G401.6 (cell line): ENCODE results near the gene DOLPP1.

ENCODE experiments used
- FAIRE-seq: peaks from 2 replicates; lab custom pipeline; 2012; peaks lifted over from hg19 to GRCh38; lab: Jason Lieb, UNC

The DOLPP1 gene

DNA sequence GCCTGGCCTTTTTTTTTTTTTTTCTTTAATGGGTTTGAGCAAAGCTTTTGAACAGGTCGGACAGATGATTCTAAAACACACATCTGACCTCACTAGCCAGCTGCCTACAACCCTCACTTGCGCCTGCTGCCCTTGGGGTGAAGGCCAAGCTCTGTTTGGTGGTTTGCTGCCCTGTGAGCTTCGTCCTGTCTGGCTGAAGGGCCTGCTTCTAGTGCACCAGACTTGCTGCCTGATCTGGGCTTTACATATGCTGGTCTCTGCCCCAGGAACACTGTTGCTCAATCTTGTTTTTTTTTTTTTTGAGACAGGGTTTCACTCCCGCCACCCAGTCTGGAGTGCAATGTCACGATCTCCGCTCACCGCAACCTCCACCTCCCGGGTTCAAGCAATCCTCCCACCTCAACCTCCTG, 16.4 kb upstream of the DOLPP1 start:
- no peak for FAIRE-seq

DNA sequence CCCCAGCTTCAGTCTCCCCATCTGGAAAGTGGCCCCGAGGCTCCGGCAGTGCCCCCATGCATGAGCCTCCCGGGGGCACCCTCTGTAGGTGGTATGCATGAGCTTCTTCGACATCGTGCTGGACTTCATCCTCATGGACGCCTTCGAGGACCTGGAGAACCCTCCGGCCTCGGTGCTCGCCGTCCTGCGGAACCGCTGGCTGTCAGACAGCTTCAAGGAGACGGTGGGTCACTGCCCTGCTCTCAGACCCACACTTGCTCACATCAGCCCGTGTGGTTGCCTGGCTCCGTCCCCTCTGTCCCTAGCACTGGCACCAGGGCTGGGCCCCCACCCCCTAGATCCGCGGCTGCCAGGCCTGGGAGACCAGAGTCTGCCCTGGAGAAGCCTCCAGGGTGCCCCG, 12.8 kb upstream of the DOLPP1 start:
- no peak for FAIRE-seq

GRCh38 chr9:129068990-129069861, 11.7 kb upstream of the DOLPP1 start:
- FAIRE-seq = no peak

- FAIRE-seq = no peak
Measured at GRCh38 chr9:129069862-129070641, 10.9 kb upstream of the DOLPP1 start.

DNA sequence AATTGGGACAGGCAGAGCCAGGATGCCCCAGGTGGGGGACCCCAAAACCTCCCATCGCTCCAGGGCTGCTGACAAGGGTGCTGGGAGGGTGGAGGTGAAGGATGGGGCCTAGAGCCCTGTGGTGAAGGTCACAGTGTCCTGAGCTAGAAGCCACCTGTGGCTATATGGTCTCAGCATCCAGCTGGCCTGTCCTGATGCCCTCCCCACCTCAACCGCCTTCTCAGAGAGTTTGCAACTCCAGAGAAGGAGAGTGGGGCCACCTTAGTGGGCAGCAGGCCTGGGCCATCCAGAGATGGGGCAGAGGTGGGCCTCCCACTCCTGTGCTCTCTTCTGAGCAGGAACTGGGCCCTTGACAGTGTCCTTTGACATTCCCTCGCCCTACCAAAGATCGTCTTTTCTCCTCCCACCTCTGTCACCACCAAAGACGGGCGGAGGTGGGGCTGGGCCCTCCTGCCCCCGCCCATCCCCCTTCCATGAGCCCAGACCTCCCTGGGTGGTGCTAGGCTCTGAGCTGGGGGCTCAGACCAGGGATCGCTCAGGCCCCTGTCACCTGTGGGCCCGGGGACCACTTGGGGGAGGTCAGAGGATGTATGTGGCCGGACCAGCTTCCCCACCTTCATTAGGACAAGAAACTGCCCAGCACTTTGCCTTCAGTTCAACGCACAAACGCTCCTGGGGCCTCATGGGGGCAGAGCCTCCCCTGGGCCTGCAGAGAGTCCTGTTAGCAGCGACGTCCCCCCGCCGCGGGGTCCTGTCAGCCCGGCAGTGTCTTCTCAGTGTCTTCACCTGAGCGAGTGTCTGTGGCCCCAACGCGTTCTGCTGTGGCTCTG, 10.0 kb upstream of the DOLPP1 start:
- no peak for FAIRE-seq

- no peak for FAIRE-seq
Measured at GRCh38 chr9:129071526-129072126, 9.3 kb upstream of the DOLPP1 start.

GRCh38 chr9:129072171-129072570, 8.7 kb upstream of the DOLPP1 start:
- no peak for FAIRE-seq

DNA sequence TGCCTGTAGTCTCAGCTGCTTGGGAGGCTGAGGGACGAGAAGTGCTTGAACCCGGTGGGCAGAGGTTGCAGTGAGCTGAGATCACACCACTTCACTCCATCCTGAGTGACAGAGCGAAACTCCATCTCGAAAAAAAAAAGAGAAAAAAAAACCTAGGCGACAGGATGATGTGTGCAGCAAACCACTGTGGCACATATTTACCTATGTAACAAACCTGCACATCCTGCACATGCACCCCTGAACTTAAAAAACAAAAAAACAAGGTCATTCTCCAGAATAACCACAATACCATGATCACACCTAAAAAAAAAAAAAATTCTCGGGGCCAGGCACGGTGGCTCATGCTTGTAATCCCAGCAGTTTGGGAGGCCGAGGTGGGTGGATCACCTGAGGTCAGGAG, 7.5 kb upstream of the DOLPP1 start:
- no peak for FAIRE-seq

DNA sequence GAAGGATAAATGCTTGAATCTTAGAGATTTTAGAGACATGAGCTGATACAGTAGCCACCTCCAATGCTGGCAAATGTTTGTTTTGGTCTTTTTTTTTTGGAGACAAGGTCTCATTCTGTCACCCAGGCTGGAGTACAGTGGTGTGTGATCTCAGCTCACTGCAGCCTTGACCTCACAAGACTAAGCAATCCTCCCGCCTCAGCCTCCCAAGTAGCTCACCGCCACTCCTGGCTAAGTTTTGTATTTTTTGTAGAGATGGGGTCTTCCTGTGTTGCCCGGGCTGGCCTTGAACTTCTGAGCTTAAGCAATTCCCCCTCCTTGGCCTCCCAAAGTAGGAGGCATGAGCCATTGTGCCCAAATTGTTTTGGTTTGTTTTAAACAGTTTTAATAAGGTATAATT, 6.8 kb upstream of the DOLPP1 start:
- FAIRE-seq = no peak

GRCh38 chr9:129075996-129076639, 4.8 kb upstream of the DOLPP1 start:
- no peak for FAIRE-seq

DNA sequence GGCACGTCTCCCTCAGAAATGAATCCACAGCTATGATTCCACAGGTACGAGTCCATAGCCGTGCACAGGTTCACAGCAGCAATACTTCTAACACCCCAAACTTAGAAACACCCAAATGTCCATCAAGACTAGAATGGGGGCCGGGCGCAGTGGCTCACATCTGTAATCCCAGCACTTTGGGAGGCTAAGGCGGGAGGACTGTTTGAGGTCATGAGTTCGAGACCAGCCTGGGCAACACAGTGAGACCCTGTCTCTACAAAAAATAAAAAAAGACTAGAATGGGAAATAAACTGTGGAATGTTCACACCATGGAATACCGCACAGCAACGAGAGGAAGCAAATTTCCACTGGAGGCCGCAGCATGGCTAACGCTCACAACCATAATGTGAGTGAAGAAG, 4.3 kb upstream of the DOLPP1 start:
- no peak for FAIRE-seq

- no peak for FAIRE-seq
Measured at GRCh38 chr9:129077236-129077635, 3.7 kb upstream of the DOLPP1 start.

GRCh38 chr9:129078691-129079503, 2.0 kb upstream of the DOLPP1 start:
- no peak for FAIRE-seq

DNA sequence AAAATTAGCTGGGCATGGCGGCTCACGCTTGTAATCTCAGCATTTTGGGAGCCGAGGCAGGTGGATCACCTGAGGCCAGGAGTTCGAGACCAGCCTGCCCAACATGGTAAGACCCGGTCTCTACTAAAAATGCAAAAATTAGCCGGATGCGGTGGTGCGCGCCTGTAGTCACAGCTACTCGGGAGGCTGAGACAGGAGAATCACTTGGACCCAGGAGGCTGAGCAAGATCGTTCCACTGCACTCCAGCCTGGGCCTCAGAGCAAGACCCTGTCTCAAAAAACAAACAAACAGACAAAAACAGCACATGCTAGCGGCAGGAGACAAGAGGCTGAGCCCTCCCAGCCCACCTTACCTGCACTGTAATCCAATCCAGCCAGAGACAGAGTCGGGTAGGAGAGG, 1.1 kb upstream of the DOLPP1 start:
- FAIRE-seq = no peak

DNA sequence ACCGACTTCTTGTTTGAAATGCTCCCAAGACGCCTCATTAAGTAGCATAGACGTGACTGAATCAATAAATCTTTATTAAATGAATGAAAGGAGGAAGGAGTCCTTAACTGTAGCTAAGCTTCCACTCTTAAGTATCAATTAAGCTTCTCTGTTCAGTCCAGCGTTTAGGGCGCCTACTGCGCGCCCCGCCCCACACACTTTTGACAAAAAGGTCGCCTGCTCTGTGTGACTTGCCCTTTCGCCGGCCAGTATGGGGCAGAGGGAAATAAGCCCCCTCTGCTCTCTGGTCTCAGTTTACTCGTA, 662 bp upstream of the DOLPP1 start:
- no peak for FAIRE-seq

DNA sequence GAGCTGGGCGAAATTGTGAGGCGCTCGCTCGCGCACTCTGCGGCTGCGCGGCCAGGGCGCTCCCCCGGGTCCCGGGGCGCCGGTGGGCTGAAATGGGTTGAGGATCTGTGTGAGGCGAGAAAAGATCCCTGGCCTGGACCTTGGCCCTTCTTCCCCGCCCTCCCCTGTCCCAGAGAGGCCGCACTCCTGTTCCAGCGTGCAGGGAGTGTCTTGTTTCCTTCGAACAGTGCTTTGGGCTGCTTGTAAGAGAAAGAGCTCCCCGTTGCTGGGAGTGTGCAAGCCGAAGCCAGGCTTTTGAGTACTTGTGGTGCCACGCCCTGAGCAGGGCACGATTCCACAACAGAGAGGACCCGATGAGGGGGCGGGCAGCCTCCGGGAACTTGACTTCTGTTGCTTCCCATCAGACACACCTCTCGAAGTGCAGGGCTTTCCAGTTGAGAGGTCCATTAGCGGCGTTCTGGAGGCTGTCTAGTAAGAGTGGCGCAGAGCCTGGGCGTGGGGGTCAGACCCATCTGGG, 535 bp downstream of the DOLPP1 start:
- FAIRE-seq = no peak

DNA sequence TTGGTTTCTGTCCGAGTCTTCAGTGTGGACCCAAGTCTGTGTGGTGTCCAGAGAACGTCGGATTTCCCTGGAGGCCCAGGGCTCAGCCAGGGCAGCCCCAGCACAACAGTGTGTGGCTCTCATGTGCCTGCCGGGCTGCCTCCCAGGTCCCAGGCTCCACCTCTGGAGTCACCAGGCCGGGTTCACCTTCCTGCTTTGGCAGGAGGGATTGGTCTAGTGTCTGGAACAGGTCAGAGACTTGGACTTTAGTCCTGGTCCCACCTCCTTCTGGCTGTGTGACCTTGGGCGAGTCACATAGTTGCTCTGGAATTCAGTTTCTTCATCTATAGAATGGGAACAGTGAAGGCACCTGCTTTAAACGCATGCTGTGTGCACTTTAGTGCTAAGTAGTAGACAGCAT, 3.2 kb downstream of the DOLPP1 start:
- FAIRE-seq = no peak

GRCh38 chr9:129089246-129089645, 8.3 kb downstream of the DOLPP1 start:
- FAIRE-seq = no peak

- FAIRE-seq = no peak
Measured at GRCh38 chr9:129093602-129094386, 12.9 kb downstream of the DOLPP1 start.
